Lung (tissue), 12 donors: ENCODE data around the gene BCORL1. TPM values are rescaled to one million over a fixed set of nuclear protein-coding genes. Genes with fewer than 3 reads are reported as not detected.
A peak's percentile ranks its signal among the peaks of the same experiment; 100 is the strongest.

ENCODE experiments used
- ATAC-seq: fragments of 200-7000 bp; cut with Tn5 transposase; one replicate; pipeline ENCODE4 v1.9.1; 2020; ENCODE audit warnings: moderate number of reproducible peaks; ENCODE audit not compliant: insufficient read depth, low FRiP score
- DNase-seq, 3 donors: peaks; one replicate each; pipeline ENCODE4 v3.0.0-alpha.2; 2013 to 2017
- H3K27ac ChIP-seq, 2 donors: one replicate each; pipeline ENCODE4 v1.5.1; 2013; ENCODE audit warnings: mild to moderate bottlenecking in 2 of 2, moderate library complexity in 2 of 2, control low read depth in 1 of 2, inconsistent platforms in 1 of 2, low read depth in 1 of 2, low read length in 1 of 2
- H3K27me3 ChIP-seq, 3 donors: one replicate each; pipeline ENCODE4 v1.5.1; 2013; ENCODE audit warnings: low read length in 2 of 3; ENCODE audit not compliant: control insufficient read depth in 3 of 3, insufficient read depth in 3 of 3
- H3K36me3 ChIP-seq, 4 donors: one replicate each; pipeline ENCODE4 v1.5.1; 2013; ENCODE audit warnings: low read length in 4 of 4, mild to moderate bottlenecking in 1 of 4, moderate library complexity in 1 of 4; ENCODE audit not compliant: control insufficient read depth in 4 of 4, insufficient read depth in 4 of 4
- H3K4me1 ChIP-seq, 5 donors: one replicate each; pipeline ENCODE4 v1.5.1; 2013; ENCODE audit warnings: low read length in 5 of 5, mild to moderate bottlenecking in 2 of 5, moderate library complexity in 1 of 5; ENCODE audit not compliant: control insufficient read depth in 5 of 5, insufficient read depth in 5 of 5
- H3K4me3 ChIP-seq: one replicate; pipeline ENCODE4 v1.5.1; 2013; ENCODE audit warnings: mild to moderate bottlenecking, control low read depth, moderate library complexity
- H3K9ac ChIP-seq, 2 donors: one replicate each; pipeline ENCODE4 v1.5.1; 2013; ENCODE audit warnings: low read length in 2 of 2, control low read depth in 1 of 2; ENCODE audit not compliant: insufficient read depth in 1 of 2
- H3K9me3 ChIP-seq, 4 donors: one replicate each; pipeline ENCODE4 v1.5.1; 2013; ENCODE audit warnings: low read length in 3 of 4, mild to moderate bottlenecking in 1 of 4, moderate library complexity in 1 of 4; ENCODE audit not compliant: control insufficient read depth in 4 of 4, insufficient read depth in 3 of 4
- CTCF ChIP-seq: IDR thresholded peaks from 2 replicates; pipeline ENCODE4 v1.5.1; 2012; ENCODE audit warnings: mild to moderate bottlenecking; ENCODE audit errors: control extremely low read depth, extremely low read depth
- WGBS, 2 donors: extraction: QIAGEN DNeasy Blood & Tissue Kit; methylation state at CpG; one replicate each; pipeline ENCODE4 v1.1.7; 2013; 5-methylcytosine and 5-hydroxymethylcytosine counted together
- polyA plus RNA-seq, 2 donors: library from polyadenylated mRNA; stranded (reverse); fragments of 200-250 nt; gene quantifications; one replicate each; pipeline ENCODE4 v1.2.1, GENCODE V29; 2013
- total RNA-seq, 2 donors: library from RNA; depleted of rRNA in 1 of 2; stranded (reverse); fragments of >200 nt in 1 of 2; gene quantifications; one replicate each; pipeline ENCODE4 v1.2.1, GENCODE V29; 2014 to 2021
- donor health status: control.
- donor health status: control.
- donor health status: Bipolar disorder and iron deficiency.
- donor health status: healthy.
- donor health status: DM: yes; HTN: yes; CAD: no.

BCORL1 gene
- total and polyA plus RNA-seq, 4 donors: 2.3 to 11.8 (median 7.0) TPM

- Histone ChIP-seq H3K36me3 (no peaks in the 10 kb centered on the region), H3K4me3 (no peak overlapping the region), H3K27me3 (peaks cover 0 to 5% (median 0%) of the 10 kb centered on the region in 3 donors), H3K27ac (peak overlapping the region in 1 of 2 donors; percentile 71), H3K4me1 (peaks cover 0 to 22% (median 0%) of the 10 kb centered on the region in 5 donors), H3K9ac (no peak overlapping the region), H3K9me3 (peaks cover 0 to 2% (median 0%) of the 10 kb centered on the region in 4 donors)
- peak in 2 of 3 donors; percentile 21 to 31 for DNase-seq
- WGBS, 2 donors: 25 to 62% methylated on average over 11 of the region's 11 CpGs
- TF ChIP-seq CTCF: no peak
- ATAC-seq: no peak
Observed at GRCh38 chrX:130085551-130086446, 103.4 kb downstream of the BCORL1 start.

- TF ChIP-seq CTCF: no peak
- ATAC-seq (no peak), DNase-seq (no peak)
- Histone ChIP-seq H3K27me3 (peaks cover 0 to 5% (median 0%) of the 10 kb centered on the region in 3 donors), H3K36me3 (no peaks in the 10 kb centered on the region), H3K9me3 (no peaks in the 10 kb centered on the region), H3K4me3 (no peak overlapping the region), H3K4me1 (peaks cover 0 to 22% (median 0%) of the 10 kb centered on the region in 5 donors), H3K9ac (no peak overlapping the region), H3K27ac (peak overlapping the region in 1 of 2 donors; percentile 71)
- WGBS, 2 donors: 28 to 62% methylated on average over 13 of the region's 13 CpGs
Observed at GRCh38 chrX:130086447-130087206, 104.2 kb downstream of the BCORL1 start.

GRCh38 chrX:130090364-130090763 is 107.9 kb downstream of the BCORL1 start:
- Histone ChIP-seq H3K9ac (no peak overlapping the region), H3K9me3 (no peaks in the 10 kb centered on the region), H3K27ac (no peak overlapping the region), H3K36me3 (no peaks in the 10 kb centered on the region), H3K4me3 (no peak overlapping the region), H3K27me3 (no peaks in the 10 kb centered on the region), H3K4me1 (peaks cover 0 to 15% (median 0%) of the 10 kb centered on the region in 5 donors)
- ATAC-seq (no peak), DNase-seq (no peak)
- no peak for TF ChIP-seq CTCF
- 76 to 84% methylated on average over 2 to 3 of the region's 3 CpGs for WGBS, 2 donors
